Measurements from ENCODE around the gene LRRC42.
"Not testable (repeated sequence)": the region's sequence is repeated elsewhere in the genome, so short reads cannot be mapped to it uniquely, and the experiment has no call there.

LRRC42 gene

DNA sequence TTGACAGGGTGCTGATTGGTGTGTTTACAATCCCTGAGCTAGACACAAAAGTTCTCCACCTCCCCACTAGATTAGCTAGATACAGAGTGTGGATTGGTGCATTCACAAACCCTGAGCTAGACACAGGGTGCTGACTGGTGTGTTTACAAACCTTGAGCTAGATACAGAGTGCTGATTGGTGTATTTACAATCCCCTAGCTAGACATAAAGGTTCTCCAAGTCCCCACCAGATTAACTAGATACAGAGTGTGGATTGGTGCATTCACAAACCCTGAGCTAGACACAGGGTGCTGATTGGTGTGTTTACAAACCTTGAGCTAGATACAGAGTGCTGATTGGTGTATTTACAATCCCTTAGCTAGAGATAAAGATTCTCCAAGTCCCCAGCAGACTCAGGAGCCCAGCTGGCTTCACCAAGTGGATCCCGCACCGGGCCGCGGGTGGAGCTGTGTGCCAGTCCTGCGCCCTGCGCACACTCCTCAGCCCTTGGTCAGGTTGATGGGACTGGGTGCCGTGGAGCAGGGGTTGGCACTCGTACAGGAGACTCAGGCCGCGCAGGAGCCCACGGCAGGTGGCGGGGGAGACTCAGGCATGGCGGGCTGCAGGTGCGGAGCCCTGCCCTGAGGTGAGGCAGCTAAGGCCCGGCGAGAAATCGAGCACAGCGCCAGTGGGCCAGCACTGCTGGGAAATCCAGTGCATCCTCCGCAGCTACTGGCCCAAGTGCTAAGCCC lies 57.8 kb downstream of the LRRC42 start:
- not testable (repeated sequence) for DNase-seq (ENCODE audit: low read depth in 1 of 2, low spot score in 1 of 2)

GRCh38 chr1:54004481-54005049 lies 58.4 kb downstream of the LRRC42 start:
- no peak for DNase-seq (ENCODE audit: low read depth in 1 of 2, low spot score in 1 of 2)

DNA sequence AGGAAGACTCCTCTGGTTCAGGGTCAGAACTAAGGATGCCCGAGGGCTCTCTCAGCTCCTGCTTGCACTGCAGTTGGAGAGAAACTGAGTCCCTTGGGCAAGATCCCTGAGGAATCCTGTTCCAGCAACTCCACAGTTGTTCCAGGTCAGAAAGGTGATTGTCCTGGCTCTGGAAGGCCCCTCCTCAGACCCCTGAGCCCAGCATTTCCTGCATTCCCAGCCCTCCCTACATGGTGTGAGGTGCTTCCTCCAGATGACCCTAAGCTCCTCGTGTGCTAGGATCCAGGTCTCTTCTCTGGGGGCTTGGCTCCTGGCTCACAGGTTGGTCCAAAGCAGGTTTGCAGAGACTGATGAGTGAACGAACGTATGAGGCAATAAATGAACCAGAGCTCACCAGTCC lies 60.4 kb downstream of the LRRC42 start:
- no peak for DNase-seq (ENCODE audit: low read depth in 1 of 2, low spot score in 1 of 2)

- no peak for DNase-seq (ENCODE audit: low read depth in 1 of 2, low spot score in 1 of 2)
Measured at GRCh38 chr1:54007613-54008012, 61.5 kb downstream of the LRRC42 start.

- DNase-seq (ENCODE audit: low read depth in 1 of 2, low spot score in 1 of 2): no peak
Measured at GRCh38 chr1:54008876-54009275, 62.7 kb downstream of the LRRC42 start.

DNA sequence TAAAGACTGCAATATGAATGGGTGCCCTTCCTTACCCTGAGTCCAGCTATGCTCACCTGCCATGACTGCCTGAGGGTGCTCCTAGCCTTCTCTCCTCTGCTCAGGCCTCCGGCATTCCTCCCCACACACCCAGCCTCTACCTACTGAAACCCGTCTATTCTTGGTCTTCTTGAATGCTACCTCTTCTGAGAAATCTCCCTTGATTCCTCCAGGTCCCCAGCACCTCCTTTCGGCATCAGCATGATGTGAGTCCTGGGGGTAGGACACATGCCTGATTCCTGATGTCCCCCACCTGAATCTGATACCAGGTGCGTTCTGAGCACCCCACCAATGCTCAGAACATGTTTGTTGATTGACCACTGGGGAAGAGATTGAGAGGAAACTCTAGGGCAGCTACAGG lies 63.3 kb downstream of the LRRC42 start:
- DNase-seq (ENCODE audit: low read depth in 1 of 2, low spot score in 1 of 2): no peak

DNA sequence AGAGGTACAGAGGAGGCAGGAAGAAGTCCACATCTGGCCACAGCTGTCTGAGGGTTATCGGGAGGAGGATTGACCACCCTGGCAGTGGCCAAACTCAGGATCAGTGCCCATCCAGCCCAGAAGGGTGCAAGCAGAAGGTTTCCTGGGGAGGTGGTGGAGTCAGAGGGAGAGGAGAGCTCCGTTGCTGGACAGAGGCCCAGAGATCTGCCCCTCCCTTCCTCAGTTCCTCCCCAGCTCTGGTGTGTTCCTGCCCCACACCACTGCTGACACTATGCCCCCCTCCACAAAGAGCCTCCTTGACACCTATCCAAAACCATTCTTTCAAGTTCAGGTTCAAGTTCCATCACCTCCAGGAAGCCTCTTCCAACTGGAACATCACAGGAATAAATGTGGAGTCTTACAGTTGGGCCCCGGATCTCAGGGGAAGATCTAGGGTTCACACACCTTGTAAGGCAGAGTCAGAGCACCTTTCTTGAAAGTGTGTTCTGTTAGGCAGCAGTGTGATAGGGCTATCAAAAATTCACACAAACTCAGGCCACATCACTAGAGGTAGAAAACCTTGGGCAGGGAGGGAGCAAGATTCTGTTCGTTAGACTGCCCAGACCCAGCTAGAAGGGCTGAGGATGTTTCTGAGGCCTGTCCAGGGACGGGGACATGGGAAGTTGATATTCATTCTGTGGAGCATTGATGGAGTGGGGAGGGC lies 64.4 kb downstream of the LRRC42 start:
- no peak for DNase-seq (ENCODE audit: low read depth in 1 of 2, low spot score in 1 of 2)

DNA sequence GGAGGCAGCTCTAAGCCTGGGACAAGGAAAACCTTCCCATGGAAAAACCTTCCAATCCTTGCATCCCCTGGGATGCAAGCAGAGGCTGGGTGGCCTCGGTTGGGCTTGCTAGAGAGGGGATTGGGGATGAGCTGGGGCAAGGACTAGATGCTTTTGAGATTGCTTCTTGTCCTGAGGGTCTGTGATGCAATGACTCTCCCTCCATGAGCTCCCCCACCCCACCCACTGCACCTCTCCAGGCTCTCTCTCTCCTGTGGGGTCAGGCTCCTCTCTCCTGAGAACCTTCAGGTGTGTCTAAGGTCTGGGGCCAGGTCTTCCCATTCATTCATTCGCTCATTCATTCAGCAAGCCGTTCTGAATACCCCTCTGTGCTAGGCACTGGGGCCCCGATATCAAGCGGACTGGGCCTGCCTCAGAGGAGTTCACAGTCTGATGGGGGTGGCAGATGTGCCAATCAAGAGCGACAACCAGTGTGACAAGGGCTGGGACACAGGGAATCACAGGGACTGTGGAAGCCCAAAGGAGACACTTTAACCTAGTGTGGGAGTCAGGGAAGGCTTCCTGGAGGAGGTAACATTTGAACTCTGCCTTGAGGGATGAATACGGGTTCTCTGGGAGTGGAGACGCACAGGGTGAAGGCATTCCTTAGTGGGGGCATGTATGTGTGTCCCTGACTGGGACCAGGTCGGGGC lies 65.3 kb downstream of the LRRC42 start:
- DNase-seq (ENCODE audit: low read depth in 1 of 2, low spot score in 1 of 2): no peak

GRCh38 chr1:54012008-54012325 lies 65.8 kb downstream of the LRRC42 start:
- DNase-seq (ENCODE audit: low read depth in 1 of 2, low spot score in 1 of 2): no peak

GRCh38 chr1:54012863-54013262 lies 66.7 kb downstream of the LRRC42 start:
- DNase-seq (ENCODE audit: low read depth in 1 of 2, low spot score in 1 of 2): no peak

- DNase-seq (ENCODE audit: low read depth in 1 of 2, low spot score in 1 of 2): no peak
Measured at GRCh38 chr1:54013393-54014008, 67.4 kb downstream of the LRRC42 start.

DNA sequence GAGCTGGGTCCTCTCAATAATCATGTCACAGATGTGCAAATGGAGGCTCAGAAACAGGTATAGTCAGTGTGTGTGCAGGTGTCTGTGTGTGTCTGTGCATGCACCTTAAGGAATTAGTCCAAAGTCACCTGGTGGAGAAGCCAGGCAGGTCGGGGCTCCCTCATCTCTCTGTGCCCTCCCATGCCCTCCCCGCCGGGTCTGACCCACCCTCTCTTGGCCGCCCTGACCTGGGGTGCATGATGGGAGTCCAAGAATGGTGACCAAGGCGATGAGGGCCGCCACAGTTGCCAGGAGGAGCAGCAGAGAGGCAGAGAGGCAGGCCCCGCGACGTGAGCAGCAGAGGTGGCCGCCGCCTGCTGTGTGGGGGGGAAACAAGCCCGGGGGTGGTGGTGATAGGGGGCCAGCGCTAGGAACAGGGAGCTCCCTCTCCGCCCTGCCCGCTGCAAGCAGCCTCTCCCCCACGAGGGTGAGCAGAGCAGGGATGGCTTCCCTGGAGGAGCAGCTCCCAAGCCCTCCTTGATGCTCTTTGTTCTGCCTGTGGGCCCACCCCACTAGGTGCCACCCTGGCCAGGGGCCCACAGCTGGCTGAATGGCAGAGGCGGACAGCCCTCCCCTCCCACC lies 68.0 kb downstream of the LRRC42 start:
- DNase-seq (ENCODE audit: low read depth in 1 of 2, low spot score in 1 of 2): no peak

DNA sequence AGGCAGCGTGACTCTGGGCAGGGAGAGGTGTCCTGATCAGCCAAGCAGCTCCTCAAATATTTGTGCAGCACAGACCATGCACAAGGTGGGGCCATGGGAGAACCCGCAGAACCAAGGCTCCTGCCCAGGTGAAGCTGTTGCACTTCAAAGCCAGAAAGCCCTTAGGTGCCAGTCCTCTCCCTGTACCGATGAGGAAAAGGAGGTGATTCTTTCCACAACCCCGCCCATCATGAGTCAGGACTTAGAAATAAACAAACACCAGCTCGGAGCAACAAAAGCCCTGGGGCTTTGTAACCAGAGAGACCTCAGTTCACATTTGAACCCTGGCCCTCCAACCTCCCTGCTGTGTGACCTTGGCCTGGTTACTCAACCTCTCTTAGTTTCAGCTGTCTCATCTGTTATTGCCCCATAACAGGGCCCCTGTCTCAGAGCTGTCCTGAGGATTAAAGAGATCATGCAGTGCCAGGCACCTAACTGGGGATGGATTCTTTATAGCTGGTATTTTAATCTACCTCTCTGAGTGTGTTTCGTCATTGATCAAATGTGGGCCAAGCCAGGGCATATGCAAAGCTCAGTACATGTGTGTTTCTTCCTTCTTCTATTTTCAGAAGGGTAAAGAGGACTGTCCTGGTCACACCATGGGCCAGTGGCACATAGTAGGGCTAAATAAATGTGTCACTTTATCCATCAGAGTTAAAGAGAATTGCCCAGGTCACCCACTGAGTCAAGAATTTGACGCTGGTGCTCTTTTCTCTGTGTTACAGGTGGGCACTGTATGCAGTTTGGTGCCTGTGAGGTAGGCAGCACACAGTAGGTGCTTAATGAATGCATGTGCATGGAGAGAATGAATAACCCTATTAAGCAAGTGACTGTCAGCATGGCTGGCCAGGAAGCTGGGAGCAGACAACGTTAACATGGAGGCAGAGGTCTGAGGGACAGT lies 70.5 kb downstream of the LRRC42 start:
- DNase-seq (ENCODE audit: low read depth in 1 of 2, low spot score in 1 of 2): no peak

All from stimulated activated CD4-positive, alpha-beta T cell treated with anti-CD3 and anti-CD28 coated beads, Interleukin-15, amount 100 ng/mL, for 1 hour (primary cell).